ENCODE measurements around the gene CBLC. TPM values are rescaled to one million over a fixed set of nuclear protein-coding genes. Genes with fewer than 3 reads are reported as not detected.

CBLC gene
- total and polyA plus RNA-seq, 2 experiments from 2014 or later, result not detected

GRCh38 chr19:44817725-44818465, 40.2 kb downstream of the CBLC start:
- 79 to 83% methylated on average over 8 of the region's 8 CpGs for WGBS, 2 experiments (ENCODE audit: low coverage in 1 of 2, low lambda C conversion rate in 2 of 2, missing lambda C conversion rate in 2 of 2)
- DNase-seq, result no peak
- H3K4me3 ChIP-seq, result no peak overlapping the region

GRCh38 chr19:44818466-44819031, 40.9 kb downstream of the CBLC start:
- Histone ChIP-seq H3K79me2 (ENCODE audit: insufficient read depth) (no peaks in the 10 kb centered on the region), H3K4me1 (ENCODE audit: insufficient read depth) (no peaks in the 10 kb centered on the region), H4K20me1 (ENCODE audit: insufficient read depth) (no peaks in the 10 kb centered on the region), H3K27me3 (replicated peaks; ENCODE audit: insufficient read depth) (no peaks in the 10 kb centered on the region), H3K4me2 (ENCODE audit: unreplicated experiment) (no peak overlapping the region), H3K36me3 (ENCODE audit: low read depth) (no peaks in the 10 kb centered on the region), H3K4me3 (no peak overlapping the region), H2AFZ (no peak overlapping the region), H3K27ac (no peak overlapping the region), H3K9me3 (ENCODE audit: low read depth) (no peaks in the 10 kb centered on the region), H3F3A (ENCODE audit: insufficient read depth) (no peaks in the 10 kb centered on the region), H3K9ac (no peak overlapping the region), H3K9me2 (ENCODE audit: insufficient read depth) (no peaks in the 10 kb centered on the region)
- TF ChIP-seq EZH2phosphoT487 (IDR thresholded peaks at IDR 0.05; ENCODE audit: insufficient read depth, low read depth), result no peak
- TF ChIP-seq EZH2 (IDR thresholded peaks at IDR 0.05; ENCODE audit: insufficient read depth, poor library complexity, severe bottlenecking), result no peak
- 60 to 77% methylated on average over 18 to 20 of the region's 20 CpGs for WGBS, 2 experiments (ENCODE audit: low coverage in 1 of 2, low lambda C conversion rate in 2 of 2, missing lambda C conversion rate in 2 of 2)
- DNase-seq, result no peak
- in situ Hi-C loops (cut with MboI), result no loop called here

More at GRCh38 chr19:44817725-44818465, 40.2 kb downstream of the CBLC start:
- Histone ChIP-seq H3K9me3 (ENCODE audit: low read depth) (no peaks in the 10 kb centered on the region), H3K27ac (no peak overlapping the region), H3K36me3 (ENCODE audit: low read depth) (no peaks in the 10 kb centered on the region), H3K27me3 (replicated peaks; ENCODE audit: insufficient read depth) (no peaks in the 10 kb centered on the region), H2AFZ (no peak overlapping the region), H3K9me2 (ENCODE audit: insufficient read depth) (no peaks in the 10 kb centered on the region), H4K20me1 (ENCODE audit: insufficient read depth) (no peaks in the 10 kb centered on the region), H3K9ac (no peak overlapping the region), H3K4me1 (ENCODE audit: insufficient read depth) (no peaks in the 10 kb centered on the region), H3F3A (ENCODE audit: insufficient read depth) (no peaks in the 10 kb centered on the region), H3K79me2 (ENCODE audit: insufficient read depth) (no peaks in the 10 kb centered on the region), H3K4me2 (ENCODE audit: unreplicated experiment) (no peak overlapping the region)
- TF ChIP-seq EZH2 (IDR thresholded peaks at IDR 0.05; ENCODE audit: insufficient read depth, poor library complexity, severe bottlenecking) (no peak), EZH2phosphoT487 (IDR thresholded peaks at IDR 0.05; ENCODE audit: insufficient read depth, low read depth) (no peak)
- in situ Hi-C loops (cut with MboI), result no loop called here

GRCh38 chr19:44819246-44819832, 41.6 kb downstream of the CBLC start:
- H3K4me2 ChIP-seq (ENCODE audit: unreplicated experiment), result no peak overlapping the region
- H3K36me3 ChIP-seq (ENCODE audit: low read depth), result no peaks in the 10 kb centered on the region
- H3F3A ChIP-seq (ENCODE audit: insufficient read depth), result no peaks in the 10 kb centered on the region
- no peaks in the 10 kb centered on the region for H3K27me3 ChIP-seq (replicated peaks; ENCODE audit: insufficient read depth)
- H2AFZ ChIP-seq, result no peak overlapping the region
- 82 to 83% methylated on average over 25 to 28 of the region's 28 CpGs for WGBS, 2 experiments (ENCODE audit: low coverage in 1 of 2, low lambda C conversion rate in 2 of 2, missing lambda C conversion rate in 2 of 2)
- no peaks in the 10 kb centered on the region for H3K9me3 ChIP-seq (ENCODE audit: low read depth)
- in situ Hi-C loops (cut with MboI), result no loop called here
- H3K4me3 ChIP-seq, result no peak overlapping the region
- H3K27ac ChIP-seq, result no peak overlapping the region
- no peaks in the 10 kb centered on the region for H3K9me2 ChIP-seq (ENCODE audit: insufficient read depth)
- no peak for DNase-seq
- no peaks in the 10 kb centered on the region for H3K79me2 ChIP-seq (ENCODE audit: insufficient read depth)
- TF ChIP-seq EZH2phosphoT487 (IDR thresholded peaks at IDR 0.05; ENCODE audit: insufficient read depth, low read depth) (no peak), EZH2 (IDR thresholded peaks at IDR 0.05; ENCODE audit: insufficient read depth, poor library complexity, severe bottlenecking) (no peak)
- no peak overlapping the region for H3K9ac ChIP-seq
- no peaks in the 10 kb centered on the region for H4K20me1 ChIP-seq (ENCODE audit: insufficient read depth)
- H3K4me1 ChIP-seq (ENCODE audit: insufficient read depth), result no peaks in the 10 kb centered on the region

GRCh38 chr19:44820648-44821609, 43.2 kb downstream of the CBLC start:
- Histone ChIP-seq H3K9me3 (ENCODE audit: low read depth) (no peaks in the 10 kb centered on the region), H3K4me1 (ENCODE audit: insufficient read depth) (no peaks in the 10 kb centered on the region), H3K27me3 (replicated peaks; ENCODE audit: insufficient read depth) (no peaks in the 10 kb centered on the region), H3K9ac (no peak overlapping the region), H3K4me2 (ENCODE audit: unreplicated experiment) (no peak overlapping the region), H3K4me3 (no peak overlapping the region), H3F3A (ENCODE audit: insufficient read depth) (no peaks in the 10 kb centered on the region), H3K27ac (no peak overlapping the region), H3K79me2 (ENCODE audit: insufficient read depth) (no peaks in the 10 kb centered on the region), H3K9me2 (ENCODE audit: insufficient read depth) (no peaks in the 10 kb centered on the region), H3K36me3 (ENCODE audit: low read depth) (no peaks in the 10 kb centered on the region), H4K20me1 (ENCODE audit: insufficient read depth) (no peaks in the 10 kb centered on the region), H2AFZ (no peak overlapping the region)
- DNase-seq, result peak; percentile 54
- 61 to 64% methylated on average over 16 to 35 of the region's 35 CpGs for WGBS, 2 experiments (ENCODE audit: low coverage in 1 of 2, low lambda C conversion rate in 2 of 2, missing lambda C conversion rate in 2 of 2)
- in situ Hi-C loops (cut with MboI), result no loop called here
- TF ChIP-seq EZH2phosphoT487 (IDR thresholded peaks at IDR 0.05; ENCODE audit: insufficient read depth, low read depth) (no peak), EZH2 (IDR thresholded peaks at IDR 0.05; ENCODE audit: insufficient read depth, poor library complexity, severe bottlenecking) (no peak)
